K562 (cell line): ENCODE data around the gene KCNG4. TPM values are rescaled to one million over a fixed set of nuclear protein-coding genes. Genes with fewer than 3 reads are reported as not detected.

ENCODE experiments used
- ATAC-seq: fragments of 200-7000 bp; cut with Tn5 transposase; 3 replicates; pipeline ENCODE4 v1.9.1; 2020; ENCODE audit warnings: moderate library complexity
- BruUV-seq: library from RNA; stranded (reverse); fragments of 400-500 nt; replicated peaks from 2 replicates; lab custom pipeline; 2021; lab: Mats Ljungman, UMichigan
- CTCF ChIA-PET: fragments of 300-600 bp; formaldehyde crosslinking; extraction: SDS; loops from one replicate; lab custom pipeline; 2021; ENCODE audit warnings: low intra/inter-chr PET ratio; lab: Yijun Ruan, JAX
- POLR2A ChIA-PET: fragments of 300-600, 350-650 bp; sonication (Branson Sonifier 250); formaldehyde crosslinking; extraction: SDS; loops from one replicate; lab custom pipeline; 2021; ENCODE audit warnings: antibody characterized with exemption, inconsistent platforms; lab: Yijun Ruan, JAX
- DNase-seq, 4 experiments: peaks; one replicate each; pipeline versions ENCODE4 v3.0.0 to v3.0.0-alpha.2; 2011 to 2018; ENCODE audit warnings: low spot score in 3 of 4, mixed read lengths in 3 of 4; ENCODE audit errors: extremely low read depth in 1 of 4
- FAIRE-seq: peaks from 2 replicates; lab custom pipeline; 2011; peaks lifted over from hg19 to GRCh38; lab: Jason Lieb, UNC
- H2AFZ ChIP-seq: 2 replicates; pipeline ENCODE4 v1.6.0; 2011; ENCODE audit warnings: low read depth, low read length, control low read depth, inconsistent platforms
- H3K27ac ChIP-seq: fragments of 200-600 bp; 3 replicates; pipeline ENCODE4 v1.8.0; 2011; ENCODE audit warnings: low read depth, mild to moderate bottlenecking, control low read depth, inconsistent platforms, low read length, moderate library complexity, mixed read lengths; ENCODE audit errors: extremely low read depth
- H3K27me3 ChIP-seq, 2 experiments: fragments of 300-600 bp in 1 of 2; 2 replicates in 1 of 2; 3 replicates in 1 of 2; pipeline versions ENCODE4 v1.6.0 to v1.8.0; 2011; ENCODE audit warnings: inconsistent platforms in 2 of 2, low read length in 2 of 2, mild to moderate bottlenecking in 1 of 2, mixed read lengths in 1 of 2, moderate library complexity in 1 of 2; ENCODE audit not compliant: control insufficient read depth in 2 of 2, insufficient read depth in 2 of 2
- H3K36me3 ChIP-seq: fragments of 300-600 bp; 3 replicates; pipeline ENCODE4 v1.8.0; 2011; ENCODE audit warnings: mild to moderate bottlenecking, low read length, inconsistent platforms; ENCODE audit not compliant: control insufficient read depth, insufficient read depth
- H3K4me1 ChIP-seq, 2 experiments: fragments of 200-600 bp in 1 of 2; replicated peaks in 1 of 2; 2 replicates in 1 of 2; 3 replicates in 1 of 2; pipeline versions ENCODE4 v1.5.1 to v1.8.0; 2011; ENCODE audit warnings: inconsistent platforms in 2 of 2, low read length in 2 of 2, mild to moderate bottlenecking in 1 of 2, mixed read lengths in 1 of 2, moderate library complexity in 1 of 2; ENCODE audit not compliant: control insufficient read depth in 2 of 2, insufficient read depth in 2 of 2
- H3K4me2 ChIP-seq: 2 replicates; pipeline ENCODE4 v1.6.1; 2011; ENCODE audit warnings: low read length, control low read depth, inconsistent platforms, mixed read lengths; ENCODE audit not compliant: insufficient read depth
- H3K4me3 ChIP-seq: fragments of 200-600 bp; sonication (generic), shearing (Covaris generic); 2 replicates; pipeline ENCODE4 v1.5.1; 2016; ENCODE audit warnings: control low read depth, inconsistent platforms
- H3K79me2 ChIP-seq: fragments of 200-600 bp; 3 replicates; pipeline ENCODE4 v1.8.0; 2011; ENCODE audit warnings: low read length, inconsistent platforms; ENCODE audit not compliant: control insufficient read depth, insufficient read depth
- H3K9ac ChIP-seq, 2 experiments: 2 replicates each; pipeline versions ENCODE4 v1.6.0 to v1.6.1; 2011; ENCODE audit warnings: low read depth in 2 of 2, low read length in 2 of 2, control low read depth in 1 of 2, inconsistent platforms in 1 of 2, mild to moderate bottlenecking in 1 of 2, mixed read lengths in 1 of 2; ENCODE audit not compliant: insufficient read depth in 1 of 2
- H3K9me1 ChIP-seq: one replicate; pipeline ENCODE4 v1.6.0; 2011; ENCODE audit warnings: inconsistent platforms, mild to moderate bottlenecking, low read length, moderate library complexity; ENCODE audit not compliant: control insufficient read depth, insufficient read depth
- H3K9me3 ChIP-seq: replicated peaks from 2 replicates; pipeline ENCODE4 v1.5.1; 2011; ENCODE audit warnings: low read depth, low read length, inconsistent platforms; ENCODE audit not compliant: control insufficient read depth, insufficient read depth
- H4K20me1 ChIP-seq: replicated peaks from 2 replicates; pipeline ENCODE4 v1.6.1; 2011; ENCODE audit warnings: low read length, inconsistent platforms, mixed read lengths; ENCODE audit not compliant: control insufficient read depth, insufficient read depth
- ASH1L ChIP-seq: fragments of 450-650 bp; IDR thresholded peaks from 2 replicates; pipeline ENCODE4 v1.6.1; 2018; ENCODE audit warnings: borderline replicate concordance, mild to moderate bottlenecking, low read depth; ENCODE audit not compliant: partially characterized antibody
- C11orf30 ChIP-seq: fragments of 450-650 bp; IDR thresholded peaks from 2 replicates; pipeline ENCODE4 v1.6.1; 2016; ENCODE audit warnings: low read depth, mild to moderate bottlenecking
- CCAR2 ChIP-seq: fragments of 200-400 bp; formaldehyde crosslinking; IDR thresholded peaks from 2 replicates; pipeline ENCODE4 v1.6.1; 2017; ENCODE audit warnings: mild to moderate bottlenecking, low read depth, low read length
- FIP1L1 ChIP-seq: fragments of 200-400 bp; formaldehyde crosslinking; IDR thresholded peaks from 2 replicates; pipeline ENCODE4 v1.6.1; 2018; ENCODE audit warnings: mild to moderate bottlenecking, low read depth, low read length; ENCODE audit not compliant: poor library complexity, severe bottlenecking
- KAT2B ChIP-seq: IDR thresholded peaks from one replicate; pipeline ENCODE4 v1.6.1; 2012; ENCODE audit warnings: low read depth, mild to moderate bottlenecking, control low read depth, inconsistent platforms, low read length, moderate library complexity
- NBN ChIP-seq: fragments of 450-650 bp; IDR thresholded peaks from 2 replicates; pipeline ENCODE4 v1.6.1; 2016; ENCODE audit warnings: low read depth, mild to moderate bottlenecking
- NELFE ChIP-seq: IDR thresholded peaks from 2 replicates; pipeline ENCODE4 v1.6.1; 2011; ENCODE audit warnings: mild to moderate bottlenecking; ENCODE audit not compliant: insufficient read depth, insufficient read length
- NFE2L1 ChIP-seq: fragments of 450-650 bp; IDR thresholded peaks from 2 replicates; pipeline ENCODE4 v1.6.1; 2016; ENCODE audit warnings: missing genetic modification characterization, low read depth, mild to moderate bottlenecking, missing compliant biosample characterization, moderate library complexity, borderline replicate concordance
- SMARCB1 ChIP-seq: IDR thresholded peaks from 2 replicates; pipeline ENCODE4 v1.6.1; 2011; ENCODE audit warnings: improper control_type of control experiment, low read depth; ENCODE audit not compliant: insufficient read length
- SMARCE1 ChIP-seq: fragments of 450-650 bp; IDR thresholded peaks from 2 replicates; pipeline ENCODE4 v1.7.1; 2016; ENCODE audit warnings: mild to moderate bottlenecking
- SRSF1 ChIP-seq: fragments of 200-400 bp; formaldehyde crosslinking; IDR thresholded peaks from 2 replicates; pipeline ENCODE4 v1.6.1; 2017; ENCODE audit warnings: mild to moderate bottlenecking, low read depth, low read length, moderate library complexity
- SRSF7 ChIP-seq: fragments of 200-400 bp; formaldehyde crosslinking; optimal IDR thresholded peaks from 2 replicates; pipeline ENCODE3; 2017; ENCODE audit warnings: mild to moderate bottlenecking, low read depth, low read length
- ZNF165 ChIP-seq: fragments of 250-450 bp; sonication (Bioruptor Pico); IDR thresholded peaks from 2 replicates; pipeline ENCODE4 v1.4.0; 2020; ENCODE audit warnings: borderline replicate concordance
- WGBS: fragments of 100-300 bp; shearing (Covaris generic); methylation state at CpG from one replicate; pipeline ENCODE4 v1.1.6; 2016; ENCODE audit warnings: low coverage, mixed read lengths; ENCODE audit not compliant: insufficient coverage; ENCODE audit errors: missing lambda C conversion rate; 5-methylcytosine and 5-hydroxymethylcytosine counted together
- in situ Hi-C: fragments of 300-500 bp; cut with MboI; formaldehyde crosslinking; loops from 4 replicates; pipeline ENCODE4 v1.15.0; 2018; ENCODE audit warnings: inconsistent platforms, mixed read lengths
- intact Hi-C: fragments of 100-400 bp; cut with micrococcal nuclease; formaldehyde crosslinking; loops from 2 replicates; pipeline ENCODE4 v1.14.2; 2022
- polyA plus RNA-seq, 8 experiments: library from polyadenylated mRNA; depleted of rRNA in 4 of 8; stranded (reverse) in 5 of 8; unstranded in 3 of 8; fragments of >200 nt; fragmentation: Nextera tagmentation in 2 of 8; fragmentation: Illumina TruSeq in 1 of 8; extraction: Ambion mirVana in 2 of 8; extraction: Trizol in 1 of 8; gene quantifications; 2 replicates each; pipeline versions ENCODE4 v1.2.1 to v1.2.3, GENCODE V29; 2011 to 2014; ENCODE audit warnings: inconsistent platforms in 1 of 8, missing spikeins in 1 of 8
- total RNA-seq, 7 experiments: library from RNA; depleted of rRNA in 6 of 7; stranded (reverse); fragments of >200 nt in 6 of 7; fragmentation: Illumina TruSeq in 2 of 7; extraction: Trizol in 2 of 7; gene quantifications; 2 replicates each; pipeline versions ENCODE4 v1.2.1 to v1.2.3, GENCODE V29; 2011 to 2021; ENCODE audit warnings: low replicate concordance in 1 of 7
- TF ChIP-seq, protein P1 (sequence below): fragments of 450-650 bp; IDR thresholded peaks from 2 replicates; pipeline ENCODE4 v1.7.0; 2016; ENCODE audit warnings: borderline replicate concordance
- TF ChIP-seq, protein P2 (sequence below): sonication (generic); formaldehyde crosslinking; IDR thresholded peaks from 2 replicates; pipeline ENCODE4 v1.8.1; 2023; ENCODE audit warnings: mild to moderate bottlenecking, missing genetic modification reagents
- TF ChIP-seq, protein P3 (sequence below), 2 experiments: fragments of 200-800 bp in 1 of 2; sonication (Bioruptor generic) in 1 of 2; sonication (generic) in 1 of 2; formaldehyde crosslinking in 1 of 2; IDR thresholded peaks in 1 of 2; conservative IDR thresholded peaks in 1 of 2; 2 replicates each; pipeline versions ENCODE4 v1.5.0 to v1.6.1; 2016 to 2020; ENCODE audit warnings: missing compliant biosample characterization in 1 of 2, missing genetic modification characterization in 1 of 2, missing genetic modification reagents in 1 of 2

Gene KCNG4
- total and polyA plus RNA-seq, 9 of the 15 experiments (the other 6 are each of a cell fraction or from before 2014, with no cell fraction given) = not detected

DNA sequence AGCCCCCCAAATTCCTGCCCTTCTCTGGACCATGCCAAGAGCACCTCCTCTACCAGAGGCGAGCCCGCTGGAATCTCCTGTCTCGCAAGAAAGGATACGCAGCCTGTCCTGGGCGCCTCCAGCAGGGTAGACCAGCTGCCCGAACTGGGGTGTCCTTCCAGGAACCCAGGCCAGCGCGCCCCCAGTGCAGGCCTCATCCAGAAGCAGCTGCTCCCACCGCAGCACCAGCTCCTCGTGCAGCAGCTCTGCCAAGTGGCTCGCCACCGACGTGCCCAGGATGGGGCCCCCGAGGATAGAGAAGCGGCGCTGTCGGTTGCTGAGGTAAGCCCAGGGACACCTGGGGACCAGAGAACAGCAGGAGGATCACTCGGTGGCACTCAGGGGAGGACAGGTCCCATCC is 57.7 kb downstream of the KCNG4 start:
- intact Hi-C loops = no loop called here
- H4K20me1 ChIP-seq = peaks cover 10% of the 10 kb centered on the region; the same call in 1 of the 2 replicates
- DNase-seq (no peak), FAIRE-seq (no peak), ATAC-seq (no peak)
- no peaks in the 10 kb centered on the region for H3K27me3 ChIP-seq
- peaks cover 3 to 51% of the 10 kb centered on the region in 2 experiments; a peak in 4 of 5 replicates for H3K4me1 ChIP-seq
- H3K4me2 ChIP-seq = no peak overlapping the region
- H3K36me3 ChIP-seq = peaks cover 79% of the 10 kb centered on the region; the same call in 2 of the 3 replicates
- WGBS = 95% methylated on average over 17 of the region's 18 CpGs
- BruUV-seq = no TSS peak
- no peak overlapping the region for H2AFZ ChIP-seq
- H3K9me3 ChIP-seq = peaks cover 2% of the 10 kb centered on the region; the same call in 1 of the 2 replicates
- H3K4me3 ChIP-seq = no peak overlapping the region
- H3K27ac ChIP-seq = no peak overlapping the region
- H3K9ac ChIP-seq = no peak overlapping the region
- peaks cover 13% of the 10 kb centered on the region for H3K9me1 ChIP-seq
- peaks cover 26% of the 10 kb centered on the region for H3K79me2 ChIP-seq
- in situ Hi-C loops = loop anchor here (10.0 kb wide), 1 partner anchor 227 kb away; the partner anchor contains the start of gene OSGIN1
- ChIA-PET CTCF (no interaction called here), POLR2A (interaction anchor here (0.6 to 1.0 kb wide), 3 partner anchors 12 to 436 kb away, joined by 3 to 5 read pairs (median 3); partner anchors contain the start of gene COTL1)
- no peak for TF ChIP-seq NELFE
- TF ChIP-seq SMARCE1 = no peak
- no peak for TF ChIP-seq ZNF165 (CRISPR knock-in tag)
- TF ChIP-seq, protein P1, sequence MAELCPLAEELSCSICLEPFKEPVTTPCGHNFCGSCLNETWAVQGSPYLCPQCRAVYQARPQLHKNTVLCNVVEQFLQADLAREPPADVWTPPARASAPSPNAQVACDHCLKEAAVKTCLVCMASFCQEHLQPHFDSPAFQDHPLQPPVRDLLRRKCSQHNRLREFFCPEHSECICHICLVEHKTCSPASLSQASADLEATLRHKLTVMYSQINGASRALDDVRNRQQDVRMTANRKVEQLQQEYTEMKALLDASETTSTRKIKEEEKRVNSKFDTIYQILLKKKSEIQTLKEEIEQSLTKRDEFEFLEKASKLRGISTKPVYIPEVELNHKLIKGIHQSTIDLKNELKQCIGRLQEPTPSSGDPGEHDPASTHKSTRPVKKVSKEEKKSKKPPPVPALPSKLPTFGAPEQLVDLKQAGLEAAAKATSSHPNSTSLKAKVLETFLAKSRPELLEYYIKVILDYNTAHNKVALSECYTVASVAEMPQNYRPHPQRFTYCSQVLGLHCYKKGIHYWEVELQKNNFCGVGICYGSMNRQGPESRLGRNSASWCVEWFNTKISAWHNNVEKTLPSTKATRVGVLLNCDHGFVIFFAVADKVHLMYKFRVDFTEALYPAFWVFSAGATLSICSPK = no peak
- TF ChIP-seq KAT2B = no peak
- TF ChIP-seq NFE2L1 (tag) = no peak
- TF ChIP-seq CCAR2 = no peak
- no peak for TF ChIP-seq SMARCB1
- no peak for TF ChIP-seq ASH1L
- TF ChIP-seq C11orf30 = no peak
- no peak for TF ChIP-seq SRSF7
- TF ChIP-seq SRSF1 = no peak
- TF ChIP-seq FIP1L1 = no peak
- TF ChIP-seq, protein P2, sequence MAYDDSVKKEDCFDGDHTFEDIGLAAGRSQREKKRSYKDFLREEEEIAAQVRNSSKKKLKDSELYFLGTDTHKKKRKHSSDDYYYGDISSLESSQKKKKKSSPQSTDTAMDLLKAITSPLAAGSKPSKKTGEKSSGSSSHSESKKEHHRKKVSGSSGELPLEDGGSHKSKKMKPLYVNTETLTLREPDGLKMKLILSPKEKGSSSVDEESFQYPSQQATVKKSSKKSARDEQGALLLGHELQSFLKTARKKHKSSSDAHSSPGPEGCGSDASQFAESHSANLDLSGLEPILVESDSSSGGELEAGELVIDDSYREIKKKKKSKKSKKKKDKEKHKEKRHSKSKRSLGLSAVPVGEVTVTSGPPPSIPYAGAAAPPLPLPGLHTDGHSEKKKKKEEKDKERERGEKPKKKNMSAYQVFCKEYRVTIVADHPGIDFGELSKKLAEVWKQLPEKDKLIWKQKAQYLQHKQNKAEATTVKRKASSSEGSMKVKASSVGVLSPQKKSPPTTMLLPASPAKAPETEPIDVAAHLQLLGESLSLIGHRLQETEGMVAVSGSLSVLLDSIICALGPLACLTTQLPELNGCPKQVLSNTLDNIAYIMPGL = no peak
- TF ChIP-seq, protein P3, sequence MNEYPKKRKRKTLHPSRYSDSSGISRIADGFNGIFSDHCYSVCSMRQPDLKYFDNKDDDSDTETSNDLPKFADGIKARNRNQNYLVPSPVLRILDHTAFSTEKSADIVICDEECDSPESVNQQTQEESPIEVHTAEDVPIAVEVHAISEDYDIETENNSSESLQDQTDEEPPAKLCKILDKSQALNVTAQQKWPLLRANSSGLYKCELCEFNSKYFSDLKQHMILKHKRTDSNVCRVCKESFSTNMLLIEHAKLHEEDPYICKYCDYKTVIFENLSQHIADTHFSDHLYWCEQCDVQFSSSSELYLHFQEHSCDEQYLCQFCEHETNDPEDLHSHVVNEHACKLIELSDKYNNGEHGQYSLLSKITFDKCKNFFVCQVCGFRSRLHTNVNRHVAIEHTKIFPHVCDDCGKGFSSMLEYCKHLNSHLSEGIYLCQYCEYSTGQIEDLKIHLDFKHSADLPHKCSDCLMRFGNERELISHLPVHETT (CRISPR knock-in tag; conservative IDR thresholded peaks at IDR 0.05 in 1 of 2, IDR thresholded peaks at IDR 0.05 in 1 of 2) = no peak
- TF ChIP-seq NBN = no peak
